Ishikawa (cell line): ENCODE data around the gene PPP1R9A.

Source experiments
- CEBPB ChIP-seq: IDR thresholded peaks from 2 replicates; pipeline ENCODE4 v1.6.1; 2012
- EP300 ChIP-seq: IDR thresholded peaks from 2 replicates; pipeline ENCODE4 v1.6.1; 2012; ENCODE audit warnings: borderline replicate concordance
- MAX ChIP-seq: IDR thresholded peaks from 2 replicates; pipeline ENCODE4 v1.6.1; 2012
- REST ChIP-seq: IDR thresholded peaks from 2 replicates; pipeline ENCODE4 v1.6.1; 2012; ENCODE audit warnings: low read depth, mild to moderate bottlenecking
- TAF1 ChIP-seq: IDR thresholded peaks from 2 replicates; pipeline ENCODE4 v1.6.1; 2012; ENCODE audit warnings: low read depth, mild to moderate bottlenecking

- no peak for TF ChIP-seq MAX
- TF ChIP-seq REST, result no peak
- TF ChIP-seq CEBPB, result no peak
- TF ChIP-seq EP300, result no peak
- no peak for TF ChIP-seq TAF1
Measured at GRCh38 chr7:95311389-95311788, 404.0 kb downstream of the PPP1R9A start.
